BE2C (cell line): ENCODE measurements around the gene NRDE2.
A peak's percentile ranks its signal among the peaks of the same experiment; 100 is the strongest.
"Not testable (repeated sequence)": the region's sequence is repeated elsewhere in the genome, so short reads cannot be mapped to it uniquely, and the experiment has no call there.

Source experiments
- DNase-seq: peaks from one replicate; pipeline ENCODE4 v3.0.0-alpha.2; 2020
- H3K27me3 ChIP-seq: fragments of 250-450 bp; sonication (Bioruptor Pico); 2 replicates; pipeline ENCODE4 v1.5.1; 2020; ENCODE audit warnings: mild to moderate bottlenecking
- H3K36me3 ChIP-seq: fragments of 250-450 bp; sonication (Bioruptor Pico); 2 replicates; pipeline ENCODE4 v1.5.1; 2020; ENCODE audit warnings: mild to moderate bottlenecking
- H3K4me1 ChIP-seq: fragments of 250-450 bp; sonication (Bioruptor Pico); 2 replicates; pipeline ENCODE4 v1.5.1; 2020
- H3K4me3 ChIP-seq: 2 replicates; pipeline ENCODE4 v1.5.1; 2011; ENCODE audit warnings: low read depth, low read length
- H3K9me3 ChIP-seq: fragments of 250-450 bp; sonication (Bioruptor Pico); 2 replicates; pipeline ENCODE4 v1.5.1; 2020
- CTCF ChIP-seq: IDR thresholded peaks from 2 replicates; pipeline ENCODE4 v1.5.1; 2012; ENCODE audit warnings: mild to moderate bottlenecking, low read depth, low read length

NRDE2 gene

DNA sequence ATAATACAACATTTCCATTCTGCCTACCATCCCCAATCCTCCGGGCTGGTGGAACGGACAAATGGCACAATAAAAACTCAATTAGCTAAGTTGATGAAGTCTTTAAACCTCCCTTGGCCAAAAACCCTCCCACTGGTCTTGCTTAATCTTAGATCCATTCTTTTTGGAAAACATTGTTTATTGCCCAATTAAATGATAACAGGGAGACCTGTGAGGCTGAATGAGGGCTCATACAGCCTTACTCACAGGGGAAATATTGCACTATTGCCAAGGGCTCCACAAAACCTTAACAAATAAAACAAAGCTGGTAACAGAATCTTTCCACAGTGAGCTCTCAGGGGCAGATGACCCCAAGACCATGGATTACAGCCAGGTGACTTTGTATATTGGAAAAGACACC lies 83.1 kb downstream of the NRDE2 start:
- TF ChIP-seq CTCF, result no peak
- Histone ChIP-seq H3K4me1 (no peaks in the 10 kb centered on the region), H3K27me3 (no peaks in the 10 kb centered on the region), H3K36me3 (no peaks in the 10 kb centered on the region), H3K4me3 (no peak overlapping the region), H3K9me3 (no peaks in the 10 kb centered on the region; the same call in 1 of the 2 replicates)
- no peak for DNase-seq

DNA sequence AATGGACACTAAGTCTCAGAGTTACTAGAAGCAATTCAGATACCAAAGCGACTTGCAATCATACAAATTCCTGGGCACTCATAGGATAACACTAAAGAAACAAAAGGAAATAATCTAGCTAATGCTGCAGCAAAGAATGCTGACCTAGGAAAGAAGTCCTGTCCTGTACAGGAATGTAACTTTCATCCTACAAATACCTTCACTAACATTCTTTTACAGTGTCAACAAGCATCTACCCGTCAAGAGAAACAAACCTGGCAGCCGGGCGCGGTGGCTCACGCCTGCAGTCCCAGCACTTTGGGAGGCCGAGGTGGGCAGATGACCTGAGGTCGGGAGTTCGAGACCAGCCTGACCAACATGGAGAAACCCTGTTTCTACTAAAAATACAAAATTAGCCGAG lies 84.3 kb downstream of the NRDE2 start:
- H3K27me3 ChIP-seq, H3K36me3 ChIP-seq, DNase-seq, H3K9me3 ChIP-seq, H3K4me3 ChIP-seq, H3K4me1 ChIP-seq: not testable (repeated sequence)

- no peaks in the 10 kb centered on the region for H3K27me3 ChIP-seq
- H3K36me3 ChIP-seq, result no peaks in the 10 kb centered on the region
- TF ChIP-seq CTCF, result no peak
- H3K9me3 ChIP-seq, result peaks cover 2% of the 10 kb centered on the region
- no peak overlapping the region for H3K4me3 ChIP-seq
- H3K4me1 ChIP-seq, result no peaks in the 10 kb centered on the region
- DNase-seq, result no peak
Observed at GRCh38 chr14:90246936-90247335, 84.8 kb downstream of the NRDE2 start.

- Histone ChIP-seq H3K4me3 (no peak overlapping the region), H3K4me1 (no peaks in the 10 kb centered on the region), H3K9me3 (peaks cover 11% of the 10 kb centered on the region), H3K27me3 (no peaks in the 10 kb centered on the region), H3K36me3 (no peaks in the 10 kb centered on the region)
- no peak for DNase-seq
- TF ChIP-seq CTCF, result no peak
Observed at GRCh38 chr14:90242444-90242843, 89.3 kb downstream of the NRDE2 start.

DNA sequence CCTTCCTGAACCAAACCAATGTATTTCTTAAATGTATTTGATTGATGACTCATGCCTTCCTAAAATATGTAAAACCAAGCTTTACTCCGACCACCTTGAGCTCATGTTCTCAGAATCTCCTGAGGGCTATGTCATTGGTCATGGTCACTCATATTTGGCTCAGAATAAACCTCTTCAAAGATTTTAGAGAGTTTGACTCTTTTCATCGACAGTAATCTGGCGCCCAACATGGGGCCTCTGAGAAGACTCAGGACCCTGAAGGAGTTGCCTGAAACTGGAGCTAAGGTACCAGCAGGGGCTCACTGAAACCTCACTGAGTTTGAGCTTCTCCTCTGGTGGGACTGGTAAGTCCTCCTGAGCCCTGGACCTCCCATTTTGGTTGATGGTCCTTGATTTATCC lies 92.6 kb downstream of the NRDE2 start:
- H3K4me3 ChIP-seq, result no peak overlapping the region
- H3K27me3 ChIP-seq, result no peaks in the 10 kb centered on the region
- DNase-seq, result no peak
- no peaks in the 10 kb centered on the region for H3K4me1 ChIP-seq
- TF ChIP-seq CTCF, result no peak
- peaks cover 11% of the 10 kb centered on the region for H3K9me3 ChIP-seq
- no peaks in the 10 kb centered on the region for H3K36me3 ChIP-seq

GRCh38 chr14:90235179-90235976 lies 96.4 kb downstream of the NRDE2 start:
- Histone ChIP-seq H3K9me3 (peaks cover 9% of the 10 kb centered on the region; the same call in 1 of the 2 replicates), H3K36me3 (no peaks in the 10 kb centered on the region), H3K4me1 (no peaks in the 10 kb centered on the region), H3K4me3 (peak overlapping the region; percentile 15; the same call in 1 of the 2 replicates), H3K27me3 (no peaks in the 10 kb centered on the region)
- TF ChIP-seq CTCF, result peak; percentile 88
- peak; percentile 71 for DNase-seq

GRCh38 chr14:90229942-90230341 lies 101.8 kb downstream of the NRDE2 start:
- not testable (repeated sequence) for H3K9me3 ChIP-seq, H3K36me3 ChIP-seq, H3K4me3 ChIP-seq, H3K27me3 ChIP-seq, H3K4me1 ChIP-seq, DNase-seq
